IMR-90 (cell line): ENCODE data around the gene SART1. TPM values are rescaled to one million over a fixed set of nuclear protein-coding genes. Genes with fewer than 3 reads are reported as not detected.

ENCODE experiments used
- ATAC-seq: fragments of 200-7000 bp; cut with Tn5 transposase; 2 replicates; pipeline ENCODE4 v1.9.1; 2020; ENCODE audit warnings: low read depth, mild to moderate bottlenecking, moderate library complexity
- BruUV-seq: library from RNA; stranded (reverse); fragments of 400-500 nt; replicated peaks from 2 replicates; lab custom pipeline; 2021; lab: Mats Ljungman, UMichigan
- CTCF ChIA-PET: fragments of 300-600 bp; formaldehyde crosslinking; extraction: SDS; loops from one replicate; lab custom pipeline; 2021; ENCODE audit warnings: antibody characterized with exemption; lab: Yijun Ruan, JAX
- POLR2A ChIA-PET: fragments of 300-600 bp; sonication (Branson Sonifier 250); formaldehyde crosslinking; loops from one replicate; lab custom pipeline; 2022; ENCODE audit warnings: antibody characterized with exemption; ENCODE audit not compliant: unreplicated experiment; lab: Charles Lee
- DNase-seq: peaks from one replicate; pipeline ENCODE4 v3.0.0; 2013
- H2AFZ ChIP-seq: replicated peaks from 2 replicates; pipeline ENCODE3; 2013; ENCODE audit warnings: low read length, mild to moderate bottlenecking; ENCODE audit not compliant: poor library complexity
- H2AK5ac ChIP-seq: 2 replicates; pipeline ENCODE4 v1.6.1; 2013; ENCODE audit warnings: low read depth, low read length, inconsistent platforms
- H2AK9ac ChIP-seq: replicated peaks from 2 replicates; pipeline ENCODE3; 2013; ENCODE audit warnings: mild to moderate bottlenecking, low read depth, low read length, moderate library complexity; ENCODE audit not compliant: poor library complexity
- H2BK120ac ChIP-seq: 2 replicates; pipeline ENCODE4 v1.6.1; 2013; ENCODE audit warnings: low read depth, low read length, inconsistent platforms
- H2BK15ac ChIP-seq: 3 replicates; pipeline ENCODE4 v1.6.1; 2013; ENCODE audit warnings: low read depth, low read length, inconsistent platforms
- H2BK20ac ChIP-seq: 2 replicates; pipeline ENCODE4 v1.6.1; 2013; ENCODE audit warnings: low read depth, mild to moderate bottlenecking, inconsistent platforms, low read length, moderate library complexity
- H2BK5ac ChIP-seq: 2 replicates; pipeline ENCODE4 v1.6.1; 2013; ENCODE audit warnings: mild to moderate bottlenecking, low read depth, low read length, inconsistent platforms; ENCODE audit not compliant: poor library complexity, severe bottlenecking
- H3K14ac ChIP-seq: replicated peaks from 2 replicates; pipeline ENCODE4 v1.6.1; 2013; ENCODE audit warnings: low read depth, low read length, inconsistent platforms
- H3K18ac ChIP-seq: 2 replicates; pipeline ENCODE4 v1.6.1; 2013; ENCODE audit warnings: low read depth, low read length, control low read depth
- H3K23ac ChIP-seq: 2 replicates; pipeline ENCODE4 v1.6.1; 2013; ENCODE audit warnings: low read depth, low read length, inconsistent platforms
- H3K27ac ChIP-seq: 2 replicates; pipeline ENCODE4 v1.5.1; 2013; ENCODE audit warnings: mild to moderate bottlenecking, control low read depth, low read length; ENCODE audit not compliant: insufficient read depth
- H3K27me3 ChIP-seq: 2 replicates; pipeline ENCODE4 v1.6.1; 2013; ENCODE audit warnings: low read length; ENCODE audit not compliant: control insufficient read depth, insufficient read depth
- H3K36me3 ChIP-seq: 2 replicates; pipeline ENCODE4 v1.6.1; 2013; ENCODE audit warnings: low read length, mixed read lengths; ENCODE audit not compliant: control insufficient read depth, insufficient read depth
- H3K4ac ChIP-seq: 2 replicates; pipeline ENCODE4 v1.6.1; 2013; ENCODE audit warnings: low read depth, low read length, inconsistent platforms
- H3K4me1 ChIP-seq: 2 replicates; pipeline ENCODE4 v1.6.1; 2013; ENCODE audit warnings: low read length, mixed read lengths; ENCODE audit not compliant: control insufficient read depth, insufficient read depth
- H3K4me2 ChIP-seq: 2 replicates; pipeline ENCODE4 v1.6.1; 2013; ENCODE audit warnings: low read depth, mild to moderate bottlenecking, control low read depth, low read length, moderate library complexity
- H3K4me3 ChIP-seq: 2 replicates; pipeline ENCODE4 v1.5.1; 2013; ENCODE audit warnings: low read depth, mild to moderate bottlenecking, control low read depth, low read length, moderate library complexity; ENCODE audit not compliant: insufficient read depth
- H3K56ac ChIP-seq: 2 replicates; pipeline ENCODE4 v1.6.1; 2013; ENCODE audit warnings: low read length, inconsistent platforms; ENCODE audit not compliant: insufficient read depth; ENCODE audit errors: extremely low read depth
- H3K79me1 ChIP-seq, 2 experiments: 2 replicates each; pipeline ENCODE4 v1.6.1; 2013; ENCODE audit warnings: low read length in 2 of 2, inconsistent platforms in 1 of 2, low read depth in 1 of 2
- H3K9ac ChIP-seq: 2 replicates; pipeline ENCODE4 v1.6.1; 2013; ENCODE audit warnings: low read depth, low read length, control low read depth
- H3K9me1 ChIP-seq: 2 replicates; pipeline ENCODE4 v1.6.1; 2013; ENCODE audit warnings: low read length, inconsistent platforms; ENCODE audit not compliant: insufficient read depth
- H3K9me3 ChIP-seq: 2 replicates; pipeline ENCODE4 v1.6.1; 2013; ENCODE audit warnings: low read length; ENCODE audit not compliant: control insufficient read depth, insufficient read depth
- H4K20me1 ChIP-seq: 2 replicates; pipeline ENCODE4 v1.6.1; 2013; ENCODE audit warnings: low read length, inconsistent platforms; ENCODE audit not compliant: insufficient read depth
- H4K5ac ChIP-seq: 2 replicates; pipeline ENCODE4 v1.6.1; 2013; ENCODE audit warnings: mild to moderate bottlenecking, low read depth, low read length, control low read depth
- H4K8ac ChIP-seq, 2 experiments: 2 replicates each; pipeline ENCODE4 v1.6.1; 2013; ENCODE audit warnings: low read depth in 2 of 2, low read length in 2 of 2, control low read depth in 1 of 2, inconsistent platforms in 1 of 2
- H4K91ac ChIP-seq: 2 replicates; pipeline ENCODE4 v1.6.1; 2013; ENCODE audit warnings: low read depth, low read length, inconsistent platforms; ENCODE audit not compliant: insufficient read depth
- CTCF ChIP-seq: conservative IDR thresholded peaks from 2 replicates; pipeline ENCODE4 v1.5.1; 2012; ENCODE audit warnings: mild to moderate bottlenecking, low read depth, low read length, improper control_type of control experiment
- NFE2L2 ChIP-seq: fragments of 150-350 bp; IDR thresholded peaks from 2 replicates; pipeline ENCODE4 v1.6.1; 2016; ENCODE audit warnings: low read depth, mild to moderate bottlenecking, low read length
- WGBS, 2 experiments: methylation state at CpG; one replicate each; pipeline versions ENCODE4 v1.1.5 to v1.1.7; 2013; ENCODE audit warnings: missing lambda C conversion rate in 2 of 2; ENCODE audit not compliant: insufficient read length in 1 of 2; ENCODE audit errors: extremely low coverage in 2 of 2; 5-methylcytosine and 5-hydroxymethylcytosine counted together
- dilution Hi-C: fragments of 300-500 bp; cut with HindIII; formaldehyde crosslinking; loops from one replicate; pipeline ENCODE4 v1.14.3; 2018; ENCODE audit warnings: low sequenced_read_pairs; ENCODE audit not compliant: unreplicated experiment
- in situ Hi-C: fragments of 300-500 bp; cut with MboI; formaldehyde crosslinking; loops from 3 replicates; pipeline ENCODE4 v1.14.3; 2019; ENCODE audit warnings: low sequenced_read_pairs, inconsistent platforms, mixed read lengths
- intact Hi-C: fragments of 100-400 bp; cut with micrococcal nuclease; formaldehyde crosslinking; loops from 2 replicates; pipeline ENCODE4 v1.10.0; 2022
- polyA plus RNA-seq, 3 experiments: library from polyadenylated mRNA; depleted of rRNA; stranded (reverse); fragments of >200 nt; gene quantifications; 2 replicates each; pipeline ENCODE4 v1.2.3, GENCODE V29; 2012; ENCODE audit warnings: low replicate concordance in 1 of 3
- total RNA-seq: library from RNA; depleted of rRNA; stranded (reverse); fragments of >200 nt; gene quantifications from 2 replicates; pipeline ENCODE4 v1.2.3, GENCODE V29; 2012

The SART1 gene
- total and polyA plus RNA-seq, 2 of the 4 experiments (the other 2 are of a cell fraction), result 25.5 to 43.5 TPM

- Histone ChIP-seq H2BK120ac (no peak overlapping the region), H3K9me1 (no peaks in the 10 kb centered on the region), H3K18ac (no peak overlapping the region), H2BK15ac (no peak overlapping the region), H4K5ac (no peak overlapping the region), H3K4me3 (no peak overlapping the region), H3K56ac (no peak overlapping the region), H2BK5ac (no peak overlapping the region), H3K14ac (no peak overlapping the region), H2BK20ac (no peak overlapping the region), H3K4ac (no peak overlapping the region), H3K23ac (no peak overlapping the region), H2AK9ac (no peak overlapping the region), H3K9ac (no peak overlapping the region), H2AFZ (no peak overlapping the region), H3K27me3 (no peaks in the 10 kb centered on the region), H2AK5ac (no peak overlapping the region), H3K4me1 (no peaks in the 10 kb centered on the region), H3K4me2 (no peak overlapping the region), H3K36me3 (peaks cover 41% of the 10 kb centered on the region), H3K9me3 (no peaks in the 10 kb centered on the region), H3K27ac (no peak overlapping the region), H4K20me1 (no peaks in the 10 kb centered on the region), H3K79me1 (peaks cover 0 to 8% of the 10 kb centered on the region in 2 experiments; a peak in 1 of 4 replicates), H4K91ac (no peak overlapping the region), H4K8ac (no peak overlapping the region)
- TF ChIP-seq CTCF, result no peak
- TF ChIP-seq NFE2L2, result no peak
- ChIA-PET CTCF (no interaction called here), POLR2A (no interaction called here)
- WGBS, 2 experiments, result 100% methylated on average over 4 of the region's 34 CpGs; no CpG with 5 or more reads in 1 of the 2 experiments
- in situ Hi-C loops, result no loop called here
- no peak for ATAC-seq
- no peak for DNase-seq
- dilution Hi-C loops, result no loop called here
- intact Hi-C loops, result no loop called here
- no TSS peak for BruUV-seq
Observed at GRCh38 chr11:65978391-65979238, 17.1 kb downstream of the SART1 start.
